WTC11 (cell line): Measurements from ENCODE around the gene LIMA1.

ENCODE experiments used
- ETV6 ChIP-seq: sonication (generic); formaldehyde crosslinking; IDR thresholded peaks from 2 replicates; pipeline ENCODE4 v1.8.1; 2022; ENCODE audit warnings: mild to moderate bottlenecking, missing genetic modification reagents
- TF ChIP-seq, protein P1 (sequence below): fragments of 200-600 bp; IDR thresholded peaks from 2 replicates; pipeline ENCODE4 v1.8.0; 2022; ENCODE audit warnings: antibody characterized with exemption

- TF ChIP-seq, protein P1, sequence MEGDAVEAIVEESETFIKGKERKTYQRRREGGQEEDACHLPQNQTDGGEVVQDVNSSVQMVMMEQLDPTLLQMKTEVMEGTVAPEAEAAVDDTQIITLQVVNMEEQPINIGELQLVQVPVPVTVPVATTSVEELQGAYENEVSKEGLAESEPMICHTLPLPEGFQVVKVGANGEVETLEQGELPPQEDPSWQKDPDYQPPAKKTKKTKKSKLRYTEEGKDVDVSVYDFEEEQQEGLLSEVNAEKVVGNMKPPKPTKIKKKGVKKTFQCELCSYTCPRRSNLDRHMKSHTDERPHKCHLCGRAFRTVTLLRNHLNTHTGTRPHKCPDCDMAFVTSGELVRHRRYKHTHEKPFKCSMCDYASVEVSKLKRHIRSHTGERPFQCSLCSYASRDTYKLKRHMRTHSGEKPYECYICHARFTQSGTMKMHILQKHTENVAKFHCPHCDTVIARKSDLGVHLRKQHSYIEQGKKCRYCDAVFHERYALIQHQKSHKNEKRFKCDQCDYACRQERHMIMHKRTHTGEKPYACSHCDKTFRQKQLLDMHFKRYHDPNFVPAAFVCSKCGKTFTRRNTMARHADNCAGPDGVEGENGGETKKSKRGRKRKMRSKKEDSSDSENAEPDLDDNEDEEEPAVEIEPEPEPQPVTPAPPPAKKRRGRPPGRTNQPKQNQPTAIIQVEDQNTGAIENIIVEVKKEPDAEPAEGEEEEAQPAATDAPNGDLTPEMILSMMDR, result no peak
- no peak for TF ChIP-seq ETV6 (CRISPR knock-in tag)
These were observed 7.8 kb downstream of the LIMA1 start for GRCh38 chr12:50275556-50275955.
